ENCODE results near the gene ANKS3.

The ANKS3 gene

GRCh38 chr16:4690946-4691665, 43.0 kb downstream of the ANKS3 start:
- H3K9ac ChIP-seq (ENCODE audit: low read length), result no peak overlapping the region
- no peak overlapping the region for H3K4me2 ChIP-seq (ENCODE audit: low read length)
- H4K20me1 ChIP-seq (ENCODE audit: insufficient read depth, low read length), result no peaks in the 10 kb centered on the region
- no peaks in the 10 kb centered on the region for H3K9me3 ChIP-seq (ENCODE audit: insufficient read depth, low read length)
- no peaks in the 10 kb centered on the region for H3K27me3 ChIP-seq (ENCODE audit: low read depth, low read length)
- H3K36me3 ChIP-seq (replicated peaks; ENCODE audit: low read depth, low read length), result no peaks in the 10 kb centered on the region
- H3K27ac ChIP-seq (ENCODE audit: low read length), result no peak overlapping the region
- peaks cover 11% of the 10 kb centered on the region for H3K4me1 ChIP-seq (ENCODE audit: low read length)
- peaks cover 13% of the 10 kb centered on the region for H3K79me2 ChIP-seq (ENCODE audit: low read length)
- no peak overlapping the region for H2AFZ ChIP-seq (ENCODE audit: low read depth, low read length)
- H3K4me3 ChIP-seq (ENCODE audit: low read length), result no peak overlapping the region
- TF ChIP-seq CTCF (IDR thresholded peaks at IDR 0.05; ENCODE audit: low read depth, low read length), result no peak
- no peak for TF ChIP-seq EZH2phosphoT487 (IDR thresholded peaks at IDR 0.05; ENCODE audit: low read depth)

- Histone ChIP-seq H3K4me1 (ENCODE audit: low read length) (peaks cover 11% of the 10 kb centered on the region), H3K9ac (ENCODE audit: low read length) (no peak overlapping the region), H3K27me3 (ENCODE audit: low read depth, low read length) (no peaks in the 10 kb centered on the region), H3K27ac (ENCODE audit: low read length) (no peak overlapping the region), H2AFZ (ENCODE audit: low read depth, low read length) (no peak overlapping the region), H3K79me2 (ENCODE audit: low read length) (peaks cover 13% of the 10 kb centered on the region), H3K36me3 (replicated peaks; ENCODE audit: low read depth, low read length) (no peaks in the 10 kb centered on the region), H4K20me1 (ENCODE audit: insufficient read depth, low read length) (no peaks in the 10 kb centered on the region), H3K4me3 (ENCODE audit: low read length) (no peak overlapping the region), H3K4me2 (ENCODE audit: low read length) (no peak overlapping the region), H3K9me3 (ENCODE audit: insufficient read depth, low read length) (no peaks in the 10 kb centered on the region)
- TF ChIP-seq CTCF (IDR thresholded peaks at IDR 0.05; ENCODE audit: low read depth, low read length), result no peak
These were observed 44.0 kb downstream of the ANKS3 start for GRCh38 chr16:4689864-4690704.

- Histone ChIP-seq H3K4me2 (ENCODE audit: low read length) (no peak overlapping the region), H3K79me2 (ENCODE audit: low read length) (peaks cover 6% of the 10 kb centered on the region), H4K20me1 (ENCODE audit: insufficient read depth, low read length) (no peaks in the 10 kb centered on the region), H2AFZ (ENCODE audit: low read depth, low read length) (no peak overlapping the region), H3K4me3 (ENCODE audit: low read length) (no peak overlapping the region), H3K36me3 (replicated peaks; ENCODE audit: low read depth, low read length) (no peaks in the 10 kb centered on the region), H3K9me3 (ENCODE audit: insufficient read depth, low read length) (no peaks in the 10 kb centered on the region), H3K4me1 (ENCODE audit: low read length) (peaks cover 8% of the 10 kb centered on the region), H3K9ac (ENCODE audit: low read length) (no peak overlapping the region), H3K27ac (ENCODE audit: low read length) (no peak overlapping the region), H3K27me3 (ENCODE audit: low read depth, low read length) (no peaks in the 10 kb centered on the region)
- TF ChIP-seq CTCF (IDR thresholded peaks at IDR 0.05; ENCODE audit: low read depth, low read length) (no peak), EZH2phosphoT487 (IDR thresholded peaks at IDR 0.05; ENCODE audit: low read depth) (no peak)
These were observed 44.9 kb downstream of the ANKS3 start for GRCh38 chr16:4689091-4689671.

- Histone ChIP-seq H3K9ac (ENCODE audit: low read length) (no peak overlapping the region), H2AFZ (ENCODE audit: low read depth, low read length) (no peak overlapping the region), H3K79me2 (ENCODE audit: low read length) (peaks cover under 1% of the 10 kb centered on the region; the same call in 1 of the 2 replicates), H3K4me1 (ENCODE audit: low read length) (peaks cover 8% of the 10 kb centered on the region), H3K4me2 (ENCODE audit: low read length) (no peak overlapping the region), H4K20me1 (ENCODE audit: insufficient read depth, low read length) (no peaks in the 10 kb centered on the region), H3K4me3 (ENCODE audit: low read length) (no peak overlapping the region), H3K27me3 (ENCODE audit: low read depth, low read length) (no peaks in the 10 kb centered on the region), H3K9me3 (ENCODE audit: insufficient read depth, low read length) (no peaks in the 10 kb centered on the region), H3K27ac (ENCODE audit: low read length) (no peak overlapping the region), H3K36me3 (replicated peaks; ENCODE audit: low read depth, low read length) (no peaks in the 10 kb centered on the region)
- TF ChIP-seq CTCF (IDR thresholded peaks at IDR 0.05; ENCODE audit: low read depth, low read length) (no peak), EZH2phosphoT487 (IDR thresholded peaks at IDR 0.05; ENCODE audit: low read depth) (no peak)
These were observed 45.4 kb downstream of the ANKS3 start for GRCh38 chr16:4688674-4689045.

All from OCI-LY3 (cell line).